ENCODE data around the gene FLYWCH2.
"Not testable (repeated sequence)": the region's sequence is repeated elsewhere in the genome, so short reads cannot be mapped to it uniquely, and the experiment has no call there.

Gene FLYWCH2

DNA sequence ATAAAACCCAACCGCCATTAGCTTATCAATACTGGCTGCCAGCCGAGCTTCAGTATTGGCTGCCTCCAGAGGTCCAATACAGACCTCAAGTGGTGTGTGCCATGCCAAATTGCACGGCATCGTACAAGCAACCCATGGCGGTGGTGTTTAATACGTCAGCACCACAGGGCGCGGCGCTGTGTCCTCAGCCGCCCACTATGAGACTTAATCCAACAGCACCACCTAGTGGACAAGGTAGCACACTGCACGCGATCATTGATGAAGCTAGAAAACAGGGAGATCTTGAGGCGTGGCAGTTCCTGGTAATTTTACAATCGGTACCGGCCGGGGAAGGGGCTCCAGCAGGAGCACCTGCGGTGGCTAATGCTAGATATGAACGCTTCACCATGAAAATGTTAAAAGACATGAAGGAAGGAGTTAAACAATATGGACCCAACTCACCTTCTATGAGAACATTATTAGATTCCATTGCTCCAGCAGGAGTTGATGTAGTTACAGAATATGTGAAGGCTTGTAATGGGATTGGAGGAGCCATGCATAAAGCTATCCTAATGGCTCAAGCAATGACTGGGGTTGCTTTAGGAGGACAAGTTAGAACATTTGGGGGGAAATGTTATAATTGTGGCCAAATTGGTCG, 44.1 kb downstream of the FLYWCH2 start:
- Histone ChIP-seq H3K4me3 (ENCODE audit: low read depth, low read length, poor library complexity, severe bottlenecking) (peak overlapping the region; percentile 25), H3K9ac (ENCODE audit: low read length) (no peak overlapping the region), H3K36me3 (ENCODE audit: insufficient read depth, low read length) (peaks cover 4% of the 10 kb centered on the region; the same call in 1 of the 2 replicates), H3K9me3 (ENCODE audit: low read length) (no peaks in the 10 kb centered on the region), H3K27ac (ENCODE audit: low read depth, low read length, poor library complexity, severe bottlenecking) (no peak overlapping the region), H2AFZ (ENCODE audit: low read length) (no peak overlapping the region), H3K9me2 (ENCODE audit: low read depth, low read length) (no peaks in the 10 kb centered on the region), H3K4me2 (ENCODE audit: low read length) (peak overlapping the region; percentile 51; the same call in 1 of the 2 replicates), H3F3A (ENCODE audit: insufficient read depth, low read length) (no peaks in the 10 kb centered on the region), H3K79me2 (ENCODE audit: insufficient read depth, low read length) (no peaks in the 10 kb centered on the region), H4K20me1 (ENCODE audit: insufficient read depth, low read length) (no peaks in the 10 kb centered on the region), H3K4me1 (ENCODE audit: insufficient read depth, low read length, severe bottlenecking) (peaks cover 4% of the 10 kb centered on the region), H3K27me3 (ENCODE audit: insufficient read depth, low read length) (no peaks in the 10 kb centered on the region)
- TF ChIP-seq EZH2 (IDR thresholded peaks at IDR 0.05; ENCODE audit: borderline replicate concordance, low read length), result no peak
- TF ChIP-seq, protein P1, sequence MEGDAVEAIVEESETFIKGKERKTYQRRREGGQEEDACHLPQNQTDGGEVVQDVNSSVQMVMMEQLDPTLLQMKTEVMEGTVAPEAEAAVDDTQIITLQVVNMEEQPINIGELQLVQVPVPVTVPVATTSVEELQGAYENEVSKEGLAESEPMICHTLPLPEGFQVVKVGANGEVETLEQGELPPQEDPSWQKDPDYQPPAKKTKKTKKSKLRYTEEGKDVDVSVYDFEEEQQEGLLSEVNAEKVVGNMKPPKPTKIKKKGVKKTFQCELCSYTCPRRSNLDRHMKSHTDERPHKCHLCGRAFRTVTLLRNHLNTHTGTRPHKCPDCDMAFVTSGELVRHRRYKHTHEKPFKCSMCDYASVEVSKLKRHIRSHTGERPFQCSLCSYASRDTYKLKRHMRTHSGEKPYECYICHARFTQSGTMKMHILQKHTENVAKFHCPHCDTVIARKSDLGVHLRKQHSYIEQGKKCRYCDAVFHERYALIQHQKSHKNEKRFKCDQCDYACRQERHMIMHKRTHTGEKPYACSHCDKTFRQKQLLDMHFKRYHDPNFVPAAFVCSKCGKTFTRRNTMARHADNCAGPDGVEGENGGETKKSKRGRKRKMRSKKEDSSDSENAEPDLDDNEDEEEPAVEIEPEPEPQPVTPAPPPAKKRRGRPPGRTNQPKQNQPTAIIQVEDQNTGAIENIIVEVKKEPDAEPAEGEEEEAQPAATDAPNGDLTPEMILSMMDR (IDR thresholded peaks at IDR 0.05; ENCODE audit: low read length), result peak; percentile 95

DNA sequence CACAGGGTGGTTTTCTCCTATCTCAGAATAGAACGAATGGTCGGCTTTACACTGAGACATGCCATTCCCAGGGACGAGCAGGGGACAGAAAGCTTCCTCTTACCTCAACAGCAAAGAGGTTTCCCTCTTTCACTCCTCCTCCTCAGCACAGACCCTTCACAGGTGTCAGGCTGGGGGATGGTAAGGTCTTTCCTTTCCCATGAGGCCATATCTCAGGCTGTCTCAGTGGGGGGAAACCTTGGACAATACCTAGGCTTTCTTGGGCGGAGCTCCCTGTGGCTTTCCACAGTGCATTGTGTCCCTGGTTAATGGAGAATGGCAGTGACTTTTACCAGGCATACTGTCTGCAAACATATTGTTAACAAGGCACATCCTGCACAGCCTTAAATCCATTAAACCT, 45.1 kb downstream of the FLYWCH2 start:
- not testable (repeated sequence) for H3K4me2 ChIP-seq (ENCODE audit: low read length); H3F3A ChIP-seq (ENCODE audit: insufficient read depth, low read length); H3K4me1 ChIP-seq (ENCODE audit: insufficient read depth, low read length, severe bottlenecking); H3K36me3 ChIP-seq (ENCODE audit: insufficient read depth, low read length); H3K9me2 ChIP-seq (ENCODE audit: low read depth, low read length); H3K4me3 ChIP-seq (ENCODE audit: low read depth, low read length, poor library complexity, severe bottlenecking); H3K27ac ChIP-seq (ENCODE audit: low read depth, low read length, poor library complexity, severe bottlenecking); H4K20me1 ChIP-seq (ENCODE audit: insufficient read depth, low read length); H3K79me2 ChIP-seq (ENCODE audit: insufficient read depth, low read length); H3K27me3 ChIP-seq (ENCODE audit: insufficient read depth, low read length); H2AFZ ChIP-seq (ENCODE audit: low read length); H3K9ac ChIP-seq (ENCODE audit: low read length); H3K9me3 ChIP-seq (ENCODE audit: low read length)

DNA sequence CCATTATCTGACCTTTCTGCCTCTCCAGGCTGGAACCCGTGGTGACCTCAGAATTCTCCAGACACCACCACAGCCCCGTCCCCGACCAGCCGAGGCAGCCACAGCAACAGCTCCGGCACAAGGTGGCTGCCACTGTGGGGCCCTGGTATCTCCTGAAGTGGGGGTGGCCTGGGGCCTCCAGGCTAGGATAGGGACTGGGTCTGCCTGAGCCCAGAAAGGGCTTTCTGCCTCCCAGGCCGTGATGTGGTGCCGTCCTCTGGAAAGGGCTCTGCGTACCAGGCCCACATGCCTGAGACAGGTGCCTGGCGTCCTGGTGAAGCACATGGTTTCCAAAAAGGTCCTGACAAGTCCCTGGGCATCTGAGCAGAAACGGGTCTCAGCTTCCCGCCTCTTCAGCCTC, 45.8 kb downstream of the FLYWCH2 start:
- no peak for TF ChIP-seq EZH2 (IDR thresholded peaks at IDR 0.05; ENCODE audit: borderline replicate concordance, low read length)
- TF ChIP-seq, protein P1 (IDR thresholded peaks at IDR 0.05; ENCODE audit: low read length), result no peak
- Histone ChIP-seq H3K4me1 (ENCODE audit: insufficient read depth, low read length, severe bottlenecking) (peaks cover 4% of the 10 kb centered on the region), H3K9me2 (ENCODE audit: low read depth, low read length) (no peaks in the 10 kb centered on the region), H3K27me3 (ENCODE audit: insufficient read depth, low read length) (no peaks in the 10 kb centered on the region), H3K79me2 (ENCODE audit: insufficient read depth, low read length) (no peaks in the 10 kb centered on the region), H4K20me1 (ENCODE audit: insufficient read depth, low read length) (no peaks in the 10 kb centered on the region), H2AFZ (ENCODE audit: low read length) (no peak overlapping the region), H3K27ac (ENCODE audit: low read depth, low read length, poor library complexity, severe bottlenecking) (no peak overlapping the region), H3K36me3 (ENCODE audit: insufficient read depth, low read length) (no peaks in the 10 kb centered on the region; the same call in 1 of the 2 replicates), H3K9me3 (ENCODE audit: low read length) (no peaks in the 10 kb centered on the region), H3K4me2 (ENCODE audit: low read length) (no peak overlapping the region), H3K4me3 (ENCODE audit: low read depth, low read length, poor library complexity, severe bottlenecking) (no peak overlapping the region), H3K9ac (ENCODE audit: low read length) (no peak overlapping the region), H3F3A (ENCODE audit: insufficient read depth, low read length) (no peaks in the 10 kb centered on the region)

DNA sequence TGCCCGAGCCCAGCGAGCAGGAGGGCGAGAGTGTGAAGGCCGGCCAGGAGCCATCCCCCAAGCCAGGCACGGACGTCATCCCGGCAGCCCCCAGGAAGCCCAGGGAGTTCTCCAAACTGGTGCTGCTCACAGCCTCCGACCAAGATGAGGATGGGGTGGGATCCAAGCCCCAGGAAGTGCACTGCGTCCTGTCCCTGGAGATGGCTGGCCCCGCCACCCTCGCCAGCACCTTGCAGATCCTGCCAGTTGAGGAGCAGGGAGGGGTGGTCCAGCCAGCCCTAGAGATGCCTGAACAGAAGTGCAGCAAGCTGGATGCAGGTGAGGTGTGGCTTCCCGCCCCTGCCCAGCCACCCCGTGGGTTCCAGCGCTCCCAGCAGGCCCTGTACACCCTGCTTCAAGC, 46.7 kb downstream of the FLYWCH2 start:
- Histone ChIP-seq H3K9me3 (ENCODE audit: low read length) (no peaks in the 10 kb centered on the region), H3K36me3 (ENCODE audit: insufficient read depth, low read length) (peaks cover 5% of the 10 kb centered on the region), H3K27me3 (ENCODE audit: insufficient read depth, low read length) (no peaks in the 10 kb centered on the region), H3K79me2 (ENCODE audit: insufficient read depth, low read length) (no peaks in the 10 kb centered on the region), H3K9me2 (ENCODE audit: low read depth, low read length) (no peaks in the 10 kb centered on the region), H3K9ac (ENCODE audit: low read length) (no peak overlapping the region), H4K20me1 (ENCODE audit: insufficient read depth, low read length) (no peaks in the 10 kb centered on the region), H3F3A (ENCODE audit: insufficient read depth, low read length) (no peaks in the 10 kb centered on the region), H3K4me3 (ENCODE audit: low read depth, low read length, poor library complexity, severe bottlenecking) (no peak overlapping the region), H2AFZ (ENCODE audit: low read length) (no peak overlapping the region), H3K27ac (ENCODE audit: low read depth, low read length, poor library complexity, severe bottlenecking) (no peak overlapping the region), H3K4me1 (ENCODE audit: insufficient read depth, low read length, severe bottlenecking) (peaks cover 4% of the 10 kb centered on the region), H3K4me2 (ENCODE audit: low read length) (no peak overlapping the region)
- no peak for TF ChIP-seq EZH2 (IDR thresholded peaks at IDR 0.05; ENCODE audit: borderline replicate concordance, low read length)
- TF ChIP-seq, protein P1 (IDR thresholded peaks at IDR 0.05; ENCODE audit: low read length), result no peak

All from OCI-LY1 (cell line).